ENCODE measurements around the gene SLFNL1. TPM values are rescaled to one million over a fixed set of nuclear protein-coding genes. Genes with fewer than 3 reads are reported as not detected.

The SLFNL1 gene
- total RNA-seq, 2 experiments from 2014 or later, result 0.18 to 0.33 TPM

- DNase-seq, result no peak
- no peaks in the 10 kb centered on the region for H3K4me1 Mint-ChIP-seq
- H3K9me3 Mint-ChIP-seq, result no peaks in the 10 kb centered on the region
- H3K27ac Mint-ChIP-seq, result no peak overlapping the region
- no peaks in the 10 kb centered on the region for H3K36me3 Mint-ChIP-seq (ENCODE audit: low read depth)
- POLR2A ChIA-PET, result interaction anchor here (1.2 kb wide), 1 partner anchor 13 kb away, joined by 3 read pairs; the partner anchor contains the start of gene CTPS1
- CTCF ChIA-PET, result interaction anchor here (1.1 to 1.4 kb wide), 2 partner anchors 14 to 16 kb away, joined by 4 to 5 read pairs; no protein-coding TSS in a partner anchor
- no peaks in the 10 kb centered on the region for H3K27me3 Mint-ChIP-seq
- no peak overlapping the region for H3K4me3 Mint-ChIP-seq
Measured at GRCh38 chr1:40966417-40966816, 55.1 kb downstream of the SLFNL1 start.

Other genes starting within 250 kb of the SLFNL1 start
- gene KCNQ4, start 237.9 kb downstream of the SLFNL1 start, total RNA-seq, result under 1 TPM; 0.45 to 0.60 TPM
- gene CITED4, start 159.4 kb downstream of the SLFNL1 start, total RNA-seq, result 1 to 10 TPM; 6.9 to 7.9 TPM
- 10 to 100 TPM; 41.7 to 42.2 TPM for gene CTPS1, start 42.0 kb downstream of the SLFNL1 start, total RNA-seq
- 10 to 100 TPM; 20.1 to 20.2 TPM for gene SCMH1, start 220.6 kb upstream of the SLFNL1 start, total RNA-seq

Measured in activated CD4-positive, alpha-beta memory T cell treated with anti-CD3 and anti-CD28 coated beads, Interleukin-2, amount 10 ng/mL, durations not matched to agents 7 days and 5 days (primary cell).